T-helper 9 cell (primary cell): ENCODE results near the gene ATP6V1C2.

Experiments
- DNase-seq: peaks from one replicate; pipeline ENCODE4 v3.0.0-alpha.2; 2020

Gene ATP6V1C2

GRCh38 chr2:10733566-10733925 lies 12.1 kb downstream of the ATP6V1C2 start:
- no peak for DNase-seq

- no peak for DNase-seq
These were observed 12.6 kb downstream of the ATP6V1C2 start for GRCh38 chr2:10733980-10734379.

DNA sequence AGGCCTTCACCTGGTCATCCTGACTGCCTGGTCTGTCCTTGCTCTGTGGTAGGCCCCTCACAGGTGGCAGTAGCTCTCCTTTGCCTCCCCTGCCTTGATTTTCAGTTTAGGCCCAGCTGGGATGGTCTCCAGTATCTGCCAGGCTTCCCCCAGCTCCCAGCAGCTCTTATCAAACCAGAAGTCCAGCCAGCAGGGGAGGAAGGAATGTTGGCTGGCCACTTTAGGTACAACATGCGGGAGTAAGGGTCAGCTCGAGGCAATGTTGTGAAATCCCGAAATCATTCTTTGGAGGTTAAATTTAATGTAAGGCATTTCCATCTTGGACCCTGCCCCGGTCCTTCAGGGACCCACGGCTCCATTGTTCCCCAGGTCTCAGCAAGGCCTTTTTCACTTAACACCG lies 16.8 kb downstream of the ATP6V1C2 start:
- no peak for DNase-seq

- DNase-seq: no peak
These were observed 18.8 kb downstream of the ATP6V1C2 start for GRCh38 chr2:10740226-10740625.

- no peak for DNase-seq
These were observed 19.7 kb downstream of the ATP6V1C2 start for GRCh38 chr2:10741139-10741538.

GRCh38 chr2:10742666-10743065 lies 21.2 kb downstream of the ATP6V1C2 start:
- DNase-seq: no peak

GRCh38 chr2:10750610-10751009 lies 29.2 kb downstream of the ATP6V1C2 start:
- no peak for DNase-seq

- no peak for DNase-seq
These were observed 30.8 kb downstream of the ATP6V1C2 start for GRCh38 chr2:10752236-10752635.

- DNase-seq: no peak
These were observed 31.7 kb downstream of the ATP6V1C2 start for GRCh38 chr2:10753156-10753555.

GRCh38 chr2:10753876-10754275 lies 32.4 kb downstream of the ATP6V1C2 start:
- no peak for DNase-seq

- no peak for DNase-seq
These were observed 34.2 kb downstream of the ATP6V1C2 start for GRCh38 chr2:10755621-10756020.

DNA sequence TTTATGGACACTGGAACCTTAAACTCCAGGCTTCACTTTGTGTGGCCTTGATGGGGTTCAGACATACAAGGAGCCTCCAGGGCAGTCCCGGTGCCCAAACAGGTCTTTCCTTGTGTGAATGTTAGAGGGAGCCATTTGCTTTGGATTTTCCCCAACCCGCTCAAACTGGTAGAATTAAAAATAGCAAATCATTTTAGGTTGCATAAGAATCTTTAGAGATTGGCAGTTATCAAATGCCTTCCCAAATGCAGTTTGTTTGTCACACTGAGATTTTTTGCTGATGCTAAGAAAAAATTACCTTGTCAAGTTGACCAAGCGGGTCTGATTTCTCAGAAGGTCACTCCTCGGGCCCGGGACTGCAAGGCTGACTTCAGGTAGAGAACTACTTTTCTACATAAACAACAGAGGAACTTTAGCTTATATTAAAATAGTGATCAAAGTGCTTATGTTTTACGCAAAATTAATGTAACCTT lies 36.4 kb downstream of the ATP6V1C2 start:
- DNase-seq: no peak

DNA sequence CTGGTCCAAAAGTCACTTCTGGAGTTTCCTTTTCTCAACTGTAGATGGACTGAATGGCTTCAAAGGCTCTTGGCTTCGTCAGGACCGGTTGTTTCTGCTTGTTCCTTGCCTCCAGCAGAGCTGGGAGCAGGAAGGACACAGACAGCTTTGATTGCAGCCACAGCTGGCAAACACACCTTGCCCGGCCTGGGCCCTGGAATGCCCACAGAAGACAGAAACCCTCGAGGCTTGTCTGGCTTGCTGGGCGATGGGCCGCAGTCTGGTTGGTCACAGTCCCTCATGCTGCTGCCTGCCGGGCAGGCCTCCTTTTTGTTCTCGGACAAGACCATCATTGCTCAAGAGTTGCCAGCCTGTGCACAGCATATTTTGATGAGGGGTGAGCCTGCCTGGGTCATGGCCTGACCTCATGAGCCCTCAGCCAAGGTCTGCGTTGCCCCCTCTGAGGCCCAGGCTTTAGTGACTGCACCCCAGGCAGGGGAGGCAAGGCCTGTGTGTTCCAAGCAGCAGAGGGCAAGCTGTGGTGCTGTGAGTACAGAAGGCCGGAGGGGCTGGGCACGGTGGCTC lies 37.8 kb downstream of the ATP6V1C2 start:
- DNase-seq: no peak

DNA sequence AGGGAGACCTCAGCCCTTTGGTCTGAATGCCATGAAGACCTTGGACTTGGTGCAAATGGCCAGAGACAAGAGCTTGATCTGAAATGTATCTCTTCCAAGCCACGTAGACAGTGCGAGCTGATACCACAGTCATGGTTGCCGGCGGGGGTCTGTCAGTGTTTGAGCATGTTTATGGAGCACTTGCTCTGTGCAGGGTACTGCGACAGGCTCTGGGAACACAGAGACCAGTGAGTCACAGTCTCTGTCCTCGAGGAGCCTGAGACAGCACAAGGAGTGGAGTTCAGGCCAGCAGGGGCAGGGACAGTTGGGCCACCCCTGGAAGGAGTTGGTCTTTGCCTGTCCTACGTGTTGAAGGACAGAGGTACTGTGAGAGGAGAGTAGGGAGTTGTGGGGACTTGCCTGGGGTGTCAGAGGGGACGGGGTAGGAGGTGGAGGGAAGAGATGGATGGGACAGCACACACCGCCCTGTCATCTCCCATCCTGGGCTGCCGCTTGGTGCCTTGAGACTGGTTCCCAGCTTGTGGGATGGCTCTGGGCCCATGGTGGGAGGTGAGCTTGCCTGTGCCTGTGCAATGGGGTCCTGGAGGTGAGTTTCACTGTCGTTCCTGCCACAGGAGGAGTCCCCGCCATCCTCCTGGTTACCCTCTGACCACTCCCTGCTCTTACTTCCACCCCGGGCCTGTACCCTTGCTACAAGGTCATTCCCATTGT lies 39.5 kb downstream of the ATP6V1C2 start:
- DNase-seq: no peak

GRCh38 chr2:10761591-10761990 lies 40.2 kb downstream of the ATP6V1C2 start:
- no peak for DNase-seq

GRCh38 chr2:10762651-10763460 lies 41.4 kb downstream of the ATP6V1C2 start:
- no peak for DNase-seq

DNA sequence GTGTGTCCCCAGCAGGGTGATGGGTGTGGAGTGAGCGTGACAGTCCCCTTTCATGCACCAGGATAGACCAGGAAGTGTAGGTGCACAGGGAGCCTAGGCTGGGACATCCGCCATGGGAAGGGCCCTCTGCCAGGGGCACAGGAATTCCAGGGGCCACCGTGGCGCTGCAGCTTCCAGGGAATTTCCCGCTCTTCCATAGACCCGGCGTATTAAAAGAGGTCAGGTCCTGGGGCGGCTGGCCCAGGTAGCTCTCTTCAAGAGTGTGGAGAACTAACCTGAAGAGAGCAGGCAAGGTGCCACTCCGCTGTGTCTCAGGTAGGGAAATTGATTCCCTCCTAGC lies 42.0 kb downstream of the ATP6V1C2 start:
- no peak for DNase-seq

DNA sequence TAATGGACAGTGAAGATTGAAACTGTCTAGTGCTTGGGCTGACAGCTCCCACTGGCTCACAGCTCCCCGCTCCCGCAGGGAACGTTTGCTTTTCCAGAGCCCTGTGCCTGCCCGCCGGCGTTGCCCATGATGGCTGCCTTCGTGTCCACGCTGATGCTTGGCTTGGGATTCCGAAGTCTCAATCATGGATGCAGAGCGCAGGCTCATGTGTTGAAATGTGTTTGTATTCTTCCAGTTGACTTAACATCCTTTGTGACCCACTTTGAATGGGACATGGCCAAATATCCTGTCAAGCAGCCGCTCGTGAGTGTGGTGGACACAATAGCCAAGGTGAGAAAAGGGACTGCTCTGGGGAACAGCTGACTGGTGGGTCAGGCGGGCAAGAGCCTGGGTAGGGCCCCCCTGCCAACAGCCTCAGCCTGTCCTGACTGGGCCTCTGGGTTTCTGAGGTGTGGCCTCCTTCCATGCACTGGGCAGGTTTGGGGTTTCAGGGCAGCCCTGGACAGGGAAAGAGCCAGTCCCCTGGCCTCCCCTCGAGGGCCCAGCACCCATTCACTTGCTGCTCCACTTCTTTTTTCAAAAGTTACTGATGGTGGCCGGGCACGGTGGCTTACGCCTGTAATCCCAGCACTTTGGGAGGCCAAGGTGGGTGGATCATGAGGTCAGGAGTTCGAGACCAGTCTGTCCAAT lies 42.8 kb downstream of the ATP6V1C2 start:
- no peak for DNase-seq

GRCh38 chr2:10764896-10765295 lies 43.5 kb downstream of the ATP6V1C2 start:
- no peak for DNase-seq

DNA sequence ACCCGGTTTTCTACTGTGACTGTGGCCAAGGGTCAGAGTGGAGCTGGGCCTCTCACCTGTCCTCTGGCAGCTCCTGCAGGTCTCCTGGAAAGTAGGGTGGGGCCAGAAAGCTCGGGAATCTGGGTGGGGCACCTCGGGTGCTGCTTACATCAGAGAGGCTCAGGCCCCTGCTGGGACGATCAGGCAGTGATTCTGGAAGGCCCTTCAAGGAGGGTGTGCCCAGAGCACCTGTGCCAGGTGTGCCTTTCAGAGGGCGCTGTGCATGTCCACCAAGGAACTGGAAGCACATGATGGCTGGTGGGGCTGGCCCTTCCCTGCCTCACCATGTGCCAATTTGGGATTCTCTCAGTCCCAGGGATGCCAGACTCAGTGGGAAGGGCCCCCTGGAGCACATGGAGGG lies 44.0 kb downstream of the ATP6V1C2 start:
- no peak for DNase-seq

DNA sequence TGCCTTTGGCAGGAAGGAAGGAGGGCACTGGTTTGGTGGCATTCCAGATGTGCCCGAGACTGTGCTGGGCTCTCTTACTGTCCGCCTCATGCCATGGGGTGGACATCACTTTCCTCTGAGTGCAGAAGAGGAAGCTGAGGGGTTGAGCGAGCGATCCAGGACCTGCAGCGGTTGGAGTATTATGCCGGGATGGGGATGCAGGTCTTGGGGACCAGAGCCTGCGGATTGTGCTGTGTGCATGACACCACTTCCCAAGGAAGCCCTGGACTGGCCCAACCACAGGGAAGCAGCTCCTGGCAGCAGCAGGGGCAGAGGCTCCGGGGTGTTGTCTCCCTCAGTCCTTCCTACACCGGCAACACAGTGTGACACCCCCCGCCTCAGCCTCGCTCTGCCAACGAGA lies 44.5 kb downstream of the ATP6V1C2 start:
- DNase-seq: no peak

GRCh38 chr2:10768063-10768507 lies 46.7 kb downstream of the ATP6V1C2 start:
- no peak for DNase-seq
